Testis (tissue), 3 donors: ENCODE results near the gene PLEKHM3. TPM values are rescaled to one million over a fixed set of nuclear protein-coding genes. Genes with fewer than 3 reads are reported as not detected.

Source experiments
- DNase-seq: peaks from one replicate; pipeline ENCODE4 v3.0.0-alpha.2; 2019
- H3K27ac ChIP-seq, 2 donors: fragments of 200-600 bp; sonication (generic); one replicate each; pipeline ENCODE4 v1.5.1; 2019
- H3K27me3 ChIP-seq: fragments of 200-600 bp; sonication (generic); one replicate; pipeline ENCODE4 v1.5.1; 2019
- H3K36me3 ChIP-seq: fragments of 200-600 bp; sonication (generic); one replicate; pipeline ENCODE4 v1.5.1; 2017; ENCODE audit warnings: low read depth; ENCODE audit errors: missing control alignments
- H3K4me1 ChIP-seq: fragments of 200-600 bp; sonication (generic); one replicate; pipeline ENCODE4 v1.5.1; 2019
- H3K4me3 ChIP-seq, 2 donors: fragments of 200-600 bp; sonication (generic); one replicate each; pipeline ENCODE4 v1.5.1; 2017 to 2019
- H3K9me3 ChIP-seq: fragments of 200-600 bp; sonication (generic); one replicate; pipeline ENCODE4 v1.5.1; 2017
- POLR2A ChIP-seq: fragments of 450-650 bp; IDR thresholded peaks from one replicate; pipeline ENCODE4 v1.6.1; 2017; ENCODE audit warnings: antibody characterized with exemption, mild to moderate bottlenecking, moderate library complexity
- WGBS, 2 donors: methylation state at CpG; one replicate each; pipeline ENCODE4 v1.1.5; 2018; 5-methylcytosine and 5-hydroxymethylcytosine counted together
- intact Hi-C: fragments of 100-400 bp; cut with DNase I; formaldehyde crosslinking; loops from one replicate; pipeline ENCODE4 v1.15.1; 2023; ENCODE audit warnings: low total_unique reads
- polyA plus RNA-seq: library from polyadenylated mRNA; stranded (reverse); fragments of 350-450 nt; fragmentation: Illumina TruSeq; extraction: RNeasy Lipid Tissue Mini Kit (QIAGEN cat#74804); gene quantifications from one replicate; pipeline ENCODE4 v1.2.3, GENCODE V29; 2014; ENCODE audit warnings: low read depth, low replicate concordance; ENCODE audit not compliant: insufficient read depth
- total RNA-seq, 2 donors: library from RNA; depleted of rRNA; stranded (reverse); fragments of >200 nt; gene quantifications; one replicate each; pipeline ENCODE4 v1.2.3, GENCODE V29; 2016
- TF ChIP-seq, protein P1 (sequence below), 3 experiments: fragments of 450-650 bp in 2 of 3; fragments of 200-600 bp in 1 of 3; sonication (generic) in 1 of 3; IDR thresholded peaks; one replicate each; pipeline ENCODE4 v1.5.1; 2016 to 2019; ENCODE audit warnings: antibody characterized with exemption in 3 of 3, mild to moderate bottlenecking in 2 of 3, moderate library complexity in 1 of 3

PLEKHM3 gene
- total and polyA plus RNA-seq, 3 donors from 2014 or later, result 12.5 to 24.6 (median 21.9) TPM

DNA sequence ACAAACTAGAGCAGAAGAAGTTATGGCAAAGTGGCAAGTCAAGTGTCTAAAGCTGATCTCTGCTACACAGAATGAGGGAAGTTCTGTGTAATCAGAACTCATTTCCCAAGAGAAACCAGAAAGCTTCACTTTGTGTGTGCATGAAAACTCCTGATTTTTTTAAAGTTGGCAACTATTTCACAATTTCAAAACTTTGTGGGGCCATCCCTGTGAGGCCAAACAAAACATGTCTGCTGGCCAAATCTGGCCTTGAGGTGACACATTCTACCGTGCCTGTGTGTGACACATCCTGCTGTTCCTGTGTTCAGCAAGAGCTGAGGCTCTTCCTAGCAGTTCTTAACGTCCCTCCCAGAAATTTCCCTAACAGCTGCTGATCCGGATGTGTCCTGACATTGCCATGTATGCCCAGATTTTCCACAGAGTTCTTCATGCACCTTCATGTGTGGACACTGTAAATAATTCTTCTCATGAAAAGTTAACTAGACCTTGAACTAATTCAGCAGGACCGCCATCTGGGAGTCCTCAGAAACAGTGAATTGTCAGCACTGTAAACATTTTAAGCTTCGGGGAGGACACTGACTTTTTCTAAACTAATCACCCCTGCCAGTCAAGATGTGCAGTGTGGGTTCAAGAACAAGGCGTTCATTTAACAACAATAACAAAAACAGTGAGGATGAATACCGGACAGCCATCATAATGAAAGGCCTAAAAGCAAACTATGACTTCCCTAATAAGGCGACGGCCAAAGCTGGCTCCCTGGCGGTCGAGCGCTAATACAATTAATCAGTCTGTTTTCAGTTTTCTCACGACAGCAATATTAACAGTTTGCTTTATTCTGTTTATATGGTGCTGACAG is 99.0 kb downstream of the PLEKHM3 start:
- Histone ChIP-seq H3K36me3 (no peaks in the 10 kb centered on the region), H3K4me3 (no peak overlapping the region), H3K4me1 (no peaks in the 10 kb centered on the region), H3K27me3 (no peaks in the 10 kb centered on the region), H3K27ac (no peak overlapping the region), H3K9me3 (no peaks in the 10 kb centered on the region)
- intact Hi-C loops, result no loop called here
- TF ChIP-seq, protein P1, sequence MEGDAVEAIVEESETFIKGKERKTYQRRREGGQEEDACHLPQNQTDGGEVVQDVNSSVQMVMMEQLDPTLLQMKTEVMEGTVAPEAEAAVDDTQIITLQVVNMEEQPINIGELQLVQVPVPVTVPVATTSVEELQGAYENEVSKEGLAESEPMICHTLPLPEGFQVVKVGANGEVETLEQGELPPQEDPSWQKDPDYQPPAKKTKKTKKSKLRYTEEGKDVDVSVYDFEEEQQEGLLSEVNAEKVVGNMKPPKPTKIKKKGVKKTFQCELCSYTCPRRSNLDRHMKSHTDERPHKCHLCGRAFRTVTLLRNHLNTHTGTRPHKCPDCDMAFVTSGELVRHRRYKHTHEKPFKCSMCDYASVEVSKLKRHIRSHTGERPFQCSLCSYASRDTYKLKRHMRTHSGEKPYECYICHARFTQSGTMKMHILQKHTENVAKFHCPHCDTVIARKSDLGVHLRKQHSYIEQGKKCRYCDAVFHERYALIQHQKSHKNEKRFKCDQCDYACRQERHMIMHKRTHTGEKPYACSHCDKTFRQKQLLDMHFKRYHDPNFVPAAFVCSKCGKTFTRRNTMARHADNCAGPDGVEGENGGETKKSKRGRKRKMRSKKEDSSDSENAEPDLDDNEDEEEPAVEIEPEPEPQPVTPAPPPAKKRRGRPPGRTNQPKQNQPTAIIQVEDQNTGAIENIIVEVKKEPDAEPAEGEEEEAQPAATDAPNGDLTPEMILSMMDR (IDR thresholded peaks at IDR 0.05), result no peak
- no peak for TF ChIP-seq POLR2A
- no peak for DNase-seq
- WGBS, 2 donors, result 52 to 55% methylated on average over 13 of the region's 13 CpGs

DNA sequence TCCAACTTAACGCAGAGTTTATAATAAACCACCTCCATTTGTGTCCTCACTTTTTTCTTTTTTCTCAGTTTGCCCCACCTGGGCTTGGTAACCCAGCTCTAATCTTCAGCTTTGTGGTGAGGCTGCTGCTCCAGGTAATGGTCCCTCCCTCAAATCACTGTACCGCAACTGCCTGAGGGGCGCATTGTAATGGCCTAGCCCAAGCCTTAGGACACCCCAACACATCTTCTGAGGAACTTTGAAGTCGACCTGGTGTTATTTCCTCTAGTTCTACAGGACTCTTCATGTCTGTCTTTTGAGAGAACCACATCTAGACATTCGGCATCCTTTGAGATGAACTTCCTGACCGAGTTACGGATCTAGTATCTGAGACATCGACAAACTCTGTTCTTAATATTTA is 99.7 kb downstream of the PLEKHM3 start:
- no peaks in the 10 kb centered on the region for H3K9me3 ChIP-seq
- TF ChIP-seq POLR2A, result no peak
- TF ChIP-seq, protein P1 (IDR thresholded peaks at IDR 0.05), result no peak
- WGBS, 2 donors, result 93 to 94% methylated on average over 8 of the region's 8 CpGs
- H3K36me3 ChIP-seq, result no peaks in the 10 kb centered on the region
- no peaks in the 10 kb centered on the region for H3K4me1 ChIP-seq
- no peaks in the 10 kb centered on the region for H3K27me3 ChIP-seq
- H3K27ac ChIP-seq, result no peak overlapping the region
- DNase-seq, result no peak
- H3K4me3 ChIP-seq, result no peak overlapping the region
- intact Hi-C loops, result no loop called here

DNA sequence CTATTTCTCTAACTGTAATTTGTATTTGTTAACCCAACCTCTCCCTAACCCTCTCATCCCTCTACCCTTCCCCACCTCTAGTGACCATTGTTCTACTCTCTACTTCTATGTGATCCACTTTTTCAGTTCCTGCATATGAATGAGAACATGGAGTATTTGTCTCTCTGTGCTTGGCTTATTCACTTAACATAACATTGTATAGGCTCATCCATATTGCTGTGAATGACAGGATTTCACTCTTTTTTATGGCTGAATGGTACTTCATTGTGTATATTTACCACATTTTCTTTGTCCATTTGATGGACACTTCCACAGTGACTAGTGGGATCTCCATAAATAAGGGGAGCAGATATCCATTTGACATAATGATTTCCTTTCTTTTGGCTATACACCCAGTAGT is 103.7 kb downstream of the PLEKHM3 start:
- TF ChIP-seq, protein P1 (IDR thresholded peaks at IDR 0.05), result no peak
- no peak for TF ChIP-seq POLR2A
- no peaks in the 10 kb centered on the region for H3K36me3 ChIP-seq
- no peaks in the 10 kb centered on the region for H3K27me3 ChIP-seq
- intact Hi-C loops, result no loop called here
- no peak overlapping the region for H3K27ac ChIP-seq
- H3K4me1 ChIP-seq, result no peaks in the 10 kb centered on the region
- no peak overlapping the region for H3K4me3 ChIP-seq
- DNase-seq, result no peak
- no peaks in the 10 kb centered on the region for H3K9me3 ChIP-seq

DNA sequence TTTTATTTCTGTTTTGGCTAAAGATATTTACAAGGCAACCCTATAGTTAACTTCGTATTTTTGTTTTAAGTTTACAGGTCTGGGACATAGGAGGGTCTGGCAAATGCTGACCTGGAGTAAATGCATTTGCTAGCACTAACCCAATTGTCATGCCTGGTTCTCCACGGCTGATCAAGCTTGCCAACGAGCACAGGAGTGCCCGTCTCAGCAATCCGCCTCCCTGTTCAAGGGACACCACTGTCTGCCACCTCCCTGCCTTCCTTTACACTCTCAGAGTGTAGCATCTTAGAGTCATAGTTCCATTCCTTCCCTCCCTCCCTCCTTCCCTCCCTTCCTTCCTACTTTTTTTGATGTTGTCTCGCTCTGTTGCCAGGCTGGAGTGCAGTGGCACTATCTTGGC is 104.6 kb downstream of the PLEKHM3 start:
- Histone ChIP-seq H3K4me3 (no peak overlapping the region), H3K27ac (no peak overlapping the region), H3K4me1 (no peaks in the 10 kb centered on the region), H3K27me3 (no peaks in the 10 kb centered on the region), H3K9me3 (no peaks in the 10 kb centered on the region), H3K36me3 (no peaks in the 10 kb centered on the region)
- TF ChIP-seq, protein P1 (IDR thresholded peaks at IDR 0.05), result no peak
- no peak for TF ChIP-seq POLR2A
- DNase-seq, result no peak
- WGBS, 2 donors, result 80 to 86% methylated on average over 6 of the region's 6 CpGs
- intact Hi-C loops, result no loop called here

- intact Hi-C loops, result no loop called here
- no peaks in the 10 kb centered on the region for H3K9me3 ChIP-seq
Observed at GRCh38 chr2:207920321-207920720, 105.0 kb downstream of the PLEKHM3 start.

More at GRCh38 chr2:207920321-207920720, 105.0 kb downstream of the PLEKHM3 start:
- Histone ChIP-seq H3K36me3 (no peaks in the 10 kb centered on the region), H3K27me3 (no peaks in the 10 kb centered on the region), H3K4me1 (no peaks in the 10 kb centered on the region), H3K27ac (no peak overlapping the region), H3K4me3 (no peak overlapping the region)
- no peak for TF ChIP-seq POLR2A
- TF ChIP-seq, protein P1 (IDR thresholded peaks at IDR 0.05), result no peak
- no peak for DNase-seq
- WGBS, 2 donors, result 90 to 93% methylated on average over 3 of the region's 3 CpGs
